ENCODE results near the gene CLCN3. TPM values are rescaled to one million over a fixed set of nuclear protein-coding genes. Genes with fewer than 3 reads are reported as not detected.

CLCN3 gene
- total RNA-seq, 2 experiments from 2014 or later: 17.8 to 42.0 TPM

DNA sequence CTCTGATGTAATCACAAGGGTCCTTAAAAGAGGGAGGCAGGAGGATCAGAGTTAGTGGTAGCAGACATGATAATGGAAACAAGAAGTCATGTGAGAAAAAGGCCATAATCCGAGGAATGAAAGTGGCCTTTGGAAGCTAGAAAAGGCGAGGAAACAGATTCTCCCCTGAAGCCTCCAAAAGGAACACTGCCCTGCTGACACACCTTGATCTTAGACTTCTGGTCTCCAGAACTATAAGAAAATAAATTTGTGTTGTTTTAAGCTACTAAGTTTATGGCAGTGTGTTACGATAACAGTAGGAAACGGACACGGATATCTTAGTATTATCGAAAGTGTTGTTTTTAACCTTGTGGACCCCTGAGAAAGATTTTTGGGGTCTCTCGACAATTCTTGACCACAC lies 24.4 kb downstream of the CLCN3 start:
- POLR2A ChIA-PET: interaction anchor here (0.5 to 2.1 kb wide), 4 partner anchors 17 to 234 kb away, joined by 3 to 6 read pairs (median 3); no protein-coding TSS in a partner anchor
- Histone ChIP-seq H3K79me2 (ENCODE audit: insufficient read depth, low read depth, low read length) (0 out of 2 replicates have a peak, but pooled peaks cover under 1% of the 10 kb centered on the region), H3K36me3 (ENCODE audit: insufficient read depth, low read length) (peaks cover 67% of the 10 kb centered on the region), H3K9me3 (ENCODE audit: low read length) (no peaks in the 10 kb centered on the region), H3K27ac (ENCODE audit: low read depth, low read length, poor library complexity, severe bottlenecking) (no peak overlapping the region), H2AFZ (ENCODE audit: low read length) (no peak overlapping the region), H3K4me2 (ENCODE audit: low read length) (no peak overlapping the region), H3K9me2 (ENCODE audit: insufficient read depth, low read length) (no peaks in the 10 kb centered on the region), H3K4me3 (ENCODE audit: low read depth, low read length, poor library complexity, severe bottlenecking) (no peak overlapping the region), H4K20me1 (ENCODE audit: insufficient read depth, low read length) (no peaks in the 10 kb centered on the region), H3K4me1 (ENCODE audit: insufficient read depth, low read length, poor library complexity, severe bottlenecking) (no peaks in the 10 kb centered on the region)
- CTCF ChIA-PET (ENCODE audit: unreplicated experiment): no interaction called here
- no peak for DNase-seq (ENCODE audit: low spot score)
- TF ChIP-seq EZH2phosphoT487 (IDR thresholded peaks at IDR 0.05; ENCODE audit: borderline replicate concordance, low read depth, low read length): no peak
- TF ChIP-seq, protein P1, sequence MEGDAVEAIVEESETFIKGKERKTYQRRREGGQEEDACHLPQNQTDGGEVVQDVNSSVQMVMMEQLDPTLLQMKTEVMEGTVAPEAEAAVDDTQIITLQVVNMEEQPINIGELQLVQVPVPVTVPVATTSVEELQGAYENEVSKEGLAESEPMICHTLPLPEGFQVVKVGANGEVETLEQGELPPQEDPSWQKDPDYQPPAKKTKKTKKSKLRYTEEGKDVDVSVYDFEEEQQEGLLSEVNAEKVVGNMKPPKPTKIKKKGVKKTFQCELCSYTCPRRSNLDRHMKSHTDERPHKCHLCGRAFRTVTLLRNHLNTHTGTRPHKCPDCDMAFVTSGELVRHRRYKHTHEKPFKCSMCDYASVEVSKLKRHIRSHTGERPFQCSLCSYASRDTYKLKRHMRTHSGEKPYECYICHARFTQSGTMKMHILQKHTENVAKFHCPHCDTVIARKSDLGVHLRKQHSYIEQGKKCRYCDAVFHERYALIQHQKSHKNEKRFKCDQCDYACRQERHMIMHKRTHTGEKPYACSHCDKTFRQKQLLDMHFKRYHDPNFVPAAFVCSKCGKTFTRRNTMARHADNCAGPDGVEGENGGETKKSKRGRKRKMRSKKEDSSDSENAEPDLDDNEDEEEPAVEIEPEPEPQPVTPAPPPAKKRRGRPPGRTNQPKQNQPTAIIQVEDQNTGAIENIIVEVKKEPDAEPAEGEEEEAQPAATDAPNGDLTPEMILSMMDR (conservative IDR thresholded peaks at IDR 0.05; ENCODE audit: low read length): no peak
- BruUV-seq (replicated peaks): no TSS peak
- intact Hi-C loops (cut with micrococcal nuclease; ENCODE audit: unreplicated experiment): no loop called here

DNA sequence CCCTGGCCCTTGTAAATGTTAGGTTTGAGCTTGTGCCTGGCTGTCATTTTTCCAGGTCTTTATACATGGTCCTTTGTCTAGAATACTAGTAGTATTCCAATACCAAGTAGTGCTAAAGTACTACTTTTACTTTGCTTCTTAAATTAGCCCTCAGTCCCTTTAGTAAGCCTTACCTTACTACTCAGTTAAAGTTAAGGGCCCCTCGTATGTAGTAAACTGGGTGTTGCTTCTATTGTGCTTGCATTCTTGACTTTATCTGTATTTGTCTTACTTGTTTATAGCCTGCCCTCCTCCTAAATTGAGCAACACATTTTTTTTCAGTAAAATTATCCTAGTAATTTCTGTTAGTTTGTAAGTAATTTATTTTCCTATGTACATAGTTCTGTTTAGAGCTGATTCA lies 25.2 kb downstream of the CLCN3 start:
- BruUV-seq (replicated peaks): no TSS peak
- Histone ChIP-seq H3K9me3 (ENCODE audit: low read length) (no peaks in the 10 kb centered on the region), H3K79me2 (ENCODE audit: insufficient read depth, low read depth, low read length) (peaks cover 8% of the 10 kb centered on the region; the same call in 1 of the 2 replicates), H2AFZ (ENCODE audit: low read length) (no peak overlapping the region), H3K27ac (ENCODE audit: low read depth, low read length, poor library complexity, severe bottlenecking) (no peak overlapping the region), H3K4me1 (ENCODE audit: insufficient read depth, low read length, poor library complexity, severe bottlenecking) (no peaks in the 10 kb centered on the region), H3K4me3 (ENCODE audit: low read depth, low read length, poor library complexity, severe bottlenecking) (no peak overlapping the region), H3K9me2 (ENCODE audit: insufficient read depth, low read length) (no peaks in the 10 kb centered on the region), H3K36me3 (ENCODE audit: insufficient read depth, low read length) (peaks cover 65% of the 10 kb centered on the region), H3K4me2 (ENCODE audit: low read length) (no peak overlapping the region), H4K20me1 (ENCODE audit: insufficient read depth, low read length) (no peaks in the 10 kb centered on the region)
- no peak for DNase-seq (ENCODE audit: low spot score)
- no peak for TF ChIP-seq EZH2phosphoT487 (IDR thresholded peaks at IDR 0.05; ENCODE audit: borderline replicate concordance, low read depth, low read length)
- TF ChIP-seq, protein P1 (conservative IDR thresholded peaks at IDR 0.05; ENCODE audit: low read length): no peak
- CTCF ChIA-PET (ENCODE audit: unreplicated experiment): no interaction called here
- POLR2A ChIA-PET: interaction anchor here (0.5 to 2.1 kb wide), 6 partner anchors 15 to 235 kb away, joined by 3 to 6 read pairs (median 3); no protein-coding TSS in a partner anchor
- intact Hi-C loops (cut with micrococcal nuclease; ENCODE audit: unreplicated experiment): no loop called here

DNA sequence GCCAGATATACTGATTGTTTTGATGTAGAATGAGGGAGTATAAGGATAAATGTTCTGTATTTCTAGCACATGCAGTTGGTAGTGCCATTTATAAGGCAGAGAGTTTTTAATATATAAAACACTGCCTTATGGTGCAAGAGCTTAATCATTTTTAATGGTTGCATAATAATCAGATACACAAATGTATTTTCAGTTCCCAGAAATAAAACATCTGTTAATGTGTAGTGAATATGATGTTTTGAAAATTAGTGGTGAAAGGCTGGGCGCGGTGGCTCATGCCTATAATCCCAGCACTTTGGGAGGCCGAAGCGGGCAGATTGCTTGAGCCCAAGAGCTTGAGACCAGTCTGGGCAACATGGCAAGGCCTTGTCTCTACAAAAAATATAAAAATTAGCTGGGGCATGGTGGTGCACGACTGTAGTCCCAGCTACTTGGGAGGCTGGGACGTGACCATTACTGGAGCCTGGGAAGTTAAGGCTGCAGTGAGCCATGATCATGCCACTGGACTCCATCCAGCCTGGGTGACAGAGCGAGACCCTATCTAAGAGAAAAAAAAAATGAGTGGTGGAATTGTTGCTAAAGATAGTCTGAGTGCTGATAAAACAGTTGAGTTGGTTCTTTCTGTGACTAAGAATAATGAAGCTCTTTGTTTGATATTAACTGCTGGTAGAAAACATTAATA lies 29.3 kb downstream of the CLCN3 start:
- CTCF ChIA-PET (ENCODE audit: unreplicated experiment): interaction anchor here (1.5 kb wide), 1 partner anchor 8 kb away, joined by 3 read pairs; no protein-coding TSS in a partner anchor
- Histone ChIP-seq H3K4me3 (ENCODE audit: low read depth, low read length, poor library complexity, severe bottlenecking) (no peak overlapping the region), H3K79me2 (ENCODE audit: insufficient read depth, low read depth, low read length) (peaks cover 43% of the 10 kb centered on the region; the same call in 1 of the 2 replicates), H3K9me3 (ENCODE audit: low read length) (peaks cover 12% of the 10 kb centered on the region; the same call in 1 of the 2 replicates), H3K27ac (ENCODE audit: low read depth, low read length, poor library complexity, severe bottlenecking) (no peak overlapping the region), H3K36me3 (ENCODE audit: insufficient read depth, low read length) (peaks cover 57% of the 10 kb centered on the region), H3K4me2 (ENCODE audit: low read length) (no peak overlapping the region), H3K9me2 (ENCODE audit: insufficient read depth, low read length) (no peaks in the 10 kb centered on the region), H3K4me1 (ENCODE audit: insufficient read depth, low read length, poor library complexity, severe bottlenecking) (peaks cover 9% of the 10 kb centered on the region), H4K20me1 (ENCODE audit: insufficient read depth, low read length) (no peaks in the 10 kb centered on the region), H2AFZ (ENCODE audit: low read length) (no peak overlapping the region)
- no TSS peak for BruUV-seq (replicated peaks)
- intact Hi-C loops (cut with micrococcal nuclease; ENCODE audit: unreplicated experiment): no loop called here
- POLR2A ChIA-PET: interaction anchor here (0.6 to 2.7 kb wide), 6 partner anchors 10 to 196 kb away, joined by 3 to 18 read pairs (median 4); no protein-coding TSS in a partner anchor
- TF ChIP-seq, protein P1 (conservative IDR thresholded peaks at IDR 0.05; ENCODE audit: low read length): no peak
- no peak for TF ChIP-seq EZH2phosphoT487 (IDR thresholded peaks at IDR 0.05; ENCODE audit: borderline replicate concordance, low read depth, low read length)
- DNase-seq (ENCODE audit: low spot score): no peak

Measured in OCI-LY7 (cell line).